ENCODE results near the gene ACOT13.
"Not testable (repeated sequence)": the region's sequence is repeated elsewhere in the genome, so short reads cannot be mapped to it uniquely, and the experiment has no call there.

Gene ACOT13

DNA sequence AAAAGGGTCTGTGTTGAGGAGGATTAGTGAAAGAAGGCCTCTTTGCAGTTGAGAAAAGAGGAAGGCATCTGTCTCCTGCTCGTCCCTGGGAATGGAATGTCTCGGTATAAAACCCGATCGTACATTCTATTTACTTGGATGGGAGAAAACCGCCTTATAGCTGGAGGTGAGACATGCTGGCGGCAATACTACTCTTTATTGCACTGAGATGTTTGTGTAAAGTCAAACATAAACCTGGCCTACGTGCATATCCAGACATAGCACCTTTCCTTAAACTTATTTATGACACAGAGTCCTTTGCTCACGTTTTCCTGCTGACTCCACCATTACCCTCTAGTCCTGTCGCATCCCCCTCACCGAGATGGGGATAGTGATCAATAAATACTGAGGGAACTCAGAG is 4.6 kb upstream of the ACOT13 start:
- DNase-seq (ENCODE audit: low read depth in 2 of 2), result no peak

DNA sequence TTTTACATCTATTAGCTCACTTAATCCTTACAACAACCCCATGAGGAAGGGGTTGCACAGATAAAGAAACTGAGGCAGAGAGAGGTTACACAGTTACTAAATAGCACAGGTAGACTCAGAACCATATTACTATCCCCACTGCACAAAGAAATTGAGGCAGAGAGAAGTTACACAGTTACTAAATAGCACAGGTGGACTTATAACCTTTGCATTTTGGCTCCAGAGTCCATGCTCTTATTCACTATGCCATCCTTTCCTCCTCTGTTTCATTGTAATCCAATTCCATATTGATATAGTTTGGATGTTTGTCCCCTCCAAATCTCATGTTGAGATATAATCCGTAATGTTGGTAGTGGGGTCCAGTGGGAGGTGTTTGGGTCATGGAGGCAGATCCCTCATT is 3.7 kb upstream of the ACOT13 start:
- no peak for DNase-seq (ENCODE audit: low read depth in 2 of 2)

DNA sequence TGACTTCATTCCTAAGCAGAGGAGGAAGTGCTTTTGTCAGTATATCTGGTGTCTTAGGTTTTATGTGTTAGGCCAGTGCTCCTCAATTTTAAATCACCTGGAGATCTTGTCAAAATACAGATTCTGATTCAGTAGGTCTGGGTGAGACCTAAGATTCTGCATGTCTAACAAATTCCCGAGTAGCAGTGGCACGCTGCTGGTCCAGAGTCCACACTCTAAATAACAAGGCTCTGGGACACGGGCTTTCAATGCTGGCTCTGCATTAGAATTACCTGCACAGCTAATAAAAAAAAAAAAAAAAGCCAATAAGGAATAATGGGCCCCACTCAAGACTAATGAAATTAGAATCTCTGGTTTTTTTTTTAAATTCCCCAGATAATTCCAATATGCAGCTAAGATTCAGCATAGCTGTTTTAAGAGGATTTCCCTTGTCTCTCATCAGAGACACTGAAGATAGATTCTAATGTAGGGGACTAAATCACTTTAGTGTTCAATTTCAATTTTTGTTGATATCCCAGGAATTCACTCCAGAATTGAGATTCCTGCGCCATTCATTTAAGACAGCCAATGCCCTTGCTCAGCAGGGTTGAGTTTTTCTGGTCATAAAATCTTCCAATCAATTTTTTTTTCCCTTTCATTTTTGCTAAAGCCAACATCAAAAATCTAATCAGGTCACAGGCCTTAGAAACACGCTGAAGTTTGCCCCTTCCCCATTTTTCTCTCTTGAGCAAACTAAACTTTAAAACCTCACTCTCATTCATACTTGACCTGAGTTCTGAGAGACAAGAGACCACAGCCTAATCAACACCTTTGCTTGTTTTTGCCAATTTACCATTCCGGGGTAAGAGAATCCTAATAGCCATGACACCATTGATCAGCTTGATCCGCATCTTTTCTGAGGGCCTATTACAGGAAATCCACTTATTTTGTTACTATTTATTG is 2.6 kb upstream of the ACOT13 start:
- no peak for DNase-seq (ENCODE audit: low read depth in 2 of 2)

DNA sequence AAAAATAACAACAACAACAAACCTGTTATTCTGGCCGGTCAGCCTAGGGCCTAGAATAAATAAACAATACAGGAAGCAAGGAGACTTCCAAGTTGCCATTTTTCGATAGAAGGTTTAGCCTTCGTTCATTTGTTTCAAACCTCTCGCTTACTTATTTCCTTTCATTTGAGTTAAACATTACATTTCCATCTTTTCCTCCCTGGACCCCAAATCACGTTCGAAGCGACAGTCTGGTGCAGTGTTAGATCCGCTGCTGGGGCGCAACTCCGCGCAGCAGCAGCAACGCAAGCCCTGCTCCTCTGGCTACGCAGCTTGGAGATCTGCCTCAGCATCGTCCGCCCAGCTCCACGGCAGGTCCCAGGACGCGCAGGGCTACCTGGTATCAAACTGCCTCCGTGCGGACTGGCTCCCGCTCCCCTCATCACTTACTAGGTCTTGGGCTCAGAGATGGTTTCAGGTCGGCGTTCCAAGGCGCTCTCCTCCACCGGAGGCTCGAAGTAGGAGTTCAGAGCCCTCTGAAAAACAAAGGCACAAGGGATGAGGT is 708 bp upstream of the ACOT13 start:
- DNase-seq (ENCODE audit: low read depth in 2 of 2), result no peak

DNA sequence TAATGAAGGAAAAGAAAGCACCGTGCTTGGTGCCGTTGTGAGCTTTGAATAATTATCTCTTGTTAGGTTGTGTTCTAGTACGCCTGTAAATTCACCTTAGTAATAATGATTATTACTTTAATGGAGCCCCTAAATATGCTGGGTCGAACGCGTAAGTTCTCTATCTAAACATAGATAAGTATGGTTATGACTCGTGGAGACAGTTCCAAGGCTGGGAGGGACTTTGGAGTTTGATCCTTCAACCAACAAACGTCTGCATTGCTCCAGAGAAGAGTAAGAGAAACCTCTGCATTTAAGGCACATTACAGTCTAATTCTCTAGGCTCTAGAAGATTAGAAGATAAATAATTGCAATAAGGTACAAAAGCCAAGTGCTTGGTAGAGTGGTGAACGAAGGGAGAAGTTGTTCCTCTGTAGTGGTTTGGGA is 514 bp downstream of the ACOT13 start:
- no peak for DNase-seq (ENCODE audit: low read depth in 2 of 2)

DNA sequence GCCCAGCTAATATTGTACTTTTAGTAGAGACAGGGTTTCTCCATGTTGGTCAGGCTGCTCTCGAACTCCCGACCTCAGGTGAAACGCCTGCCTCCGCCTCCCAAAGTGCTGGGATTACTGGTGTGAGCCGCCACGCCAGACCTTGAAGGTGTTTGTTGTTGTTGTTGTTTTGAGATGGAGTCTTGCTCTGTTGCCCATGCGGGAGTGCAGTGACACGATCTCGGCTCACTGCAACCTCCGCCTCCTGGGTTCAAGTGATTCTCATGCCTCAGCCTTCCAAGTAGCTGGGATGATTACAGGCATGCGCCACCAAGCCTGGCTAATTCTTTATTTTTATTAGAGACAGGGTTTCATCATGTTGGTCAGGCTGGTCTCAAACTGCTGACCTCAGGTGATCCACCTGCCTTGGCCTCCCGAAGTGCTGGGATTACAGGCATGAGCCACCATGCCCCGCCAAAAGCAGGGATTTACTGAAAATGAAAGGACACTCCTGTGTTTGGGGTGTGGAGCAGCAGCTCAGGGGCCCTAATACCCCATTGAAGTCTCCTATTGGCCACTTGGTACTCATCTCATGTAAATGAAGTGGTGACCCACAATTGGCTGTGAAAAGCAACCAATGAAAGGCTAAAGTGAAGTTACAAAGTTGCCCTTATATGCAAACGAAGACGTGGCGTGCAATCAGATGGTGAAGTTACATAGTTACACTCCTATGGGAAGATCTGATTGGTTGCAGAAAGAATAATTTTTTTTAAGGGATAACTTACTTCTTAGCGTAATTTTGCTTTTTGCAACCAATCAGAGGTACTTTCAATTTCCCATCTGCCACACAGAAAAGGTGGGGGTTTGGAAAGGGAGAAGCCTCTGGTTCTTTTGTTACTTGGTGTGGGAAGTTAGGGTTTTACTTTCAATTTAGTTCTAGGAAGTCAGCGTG is 1.5 kb downstream of the ACOT13 start:
- not testable (repeated sequence) for DNase-seq (ENCODE audit: low read depth in 2 of 2)

DNA sequence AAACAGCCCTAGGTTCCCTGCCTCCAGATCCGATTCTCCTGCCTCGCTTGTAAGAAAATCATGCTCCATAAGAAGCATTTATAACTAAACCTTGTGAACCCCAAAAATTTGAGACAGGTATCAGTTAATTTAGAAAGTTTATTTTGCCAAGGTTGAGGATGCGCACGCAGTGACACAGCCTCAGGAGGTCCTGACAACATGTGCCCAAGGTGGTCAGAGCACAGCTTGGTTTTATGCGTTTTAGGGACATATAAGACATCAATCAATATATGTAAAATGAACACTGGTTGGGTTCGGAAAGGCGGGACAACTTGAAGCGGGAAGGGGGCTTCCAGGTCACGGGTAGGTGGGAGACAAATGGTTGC is 2.1 kb downstream of the ACOT13 start:
- DNase-seq (ENCODE audit: low read depth in 2 of 2), result no peak

DNA sequence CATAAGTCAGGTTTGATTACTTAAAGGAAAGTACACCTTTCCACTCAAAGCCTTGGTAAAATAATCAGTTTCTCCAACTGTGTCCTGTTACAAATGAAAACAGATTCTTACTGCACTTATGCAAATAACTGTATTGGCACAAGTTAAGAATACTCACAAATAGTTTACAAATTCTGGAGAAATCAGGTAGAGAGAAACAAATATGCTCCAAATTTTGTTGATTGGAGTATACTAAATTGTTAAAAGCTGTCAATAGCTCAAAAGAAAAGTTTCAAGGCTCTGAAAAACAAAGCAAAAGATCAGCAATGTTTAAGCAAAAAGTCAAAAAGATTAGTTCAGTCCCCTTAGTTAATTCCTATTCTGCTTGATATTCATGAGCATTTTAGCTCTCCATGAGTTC is 3.6 kb downstream of the ACOT13 start:
- DNase-seq (ENCODE audit: low read depth in 2 of 2), result not testable (repeated sequence)

DNA sequence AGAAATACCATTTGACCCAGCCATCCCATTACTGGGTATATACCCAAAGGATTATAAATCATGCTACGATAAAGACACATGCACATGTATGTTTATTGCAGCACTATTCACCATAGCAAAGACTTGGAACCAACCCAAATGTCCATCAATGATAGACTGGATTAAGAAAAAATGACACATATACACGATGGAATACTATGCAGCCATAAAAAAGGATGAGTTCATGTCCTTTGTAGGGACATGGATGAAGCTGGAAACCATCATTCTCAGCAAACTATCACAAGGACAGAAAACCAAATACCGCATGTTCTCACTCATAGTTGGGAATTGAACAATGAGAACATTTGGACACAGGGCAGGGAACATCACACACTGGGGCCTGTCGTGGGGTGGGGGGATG is 4.2 kb downstream of the ACOT13 start:
- not testable (repeated sequence) for DNase-seq (ENCODE audit: low read depth in 2 of 2)

DNA sequence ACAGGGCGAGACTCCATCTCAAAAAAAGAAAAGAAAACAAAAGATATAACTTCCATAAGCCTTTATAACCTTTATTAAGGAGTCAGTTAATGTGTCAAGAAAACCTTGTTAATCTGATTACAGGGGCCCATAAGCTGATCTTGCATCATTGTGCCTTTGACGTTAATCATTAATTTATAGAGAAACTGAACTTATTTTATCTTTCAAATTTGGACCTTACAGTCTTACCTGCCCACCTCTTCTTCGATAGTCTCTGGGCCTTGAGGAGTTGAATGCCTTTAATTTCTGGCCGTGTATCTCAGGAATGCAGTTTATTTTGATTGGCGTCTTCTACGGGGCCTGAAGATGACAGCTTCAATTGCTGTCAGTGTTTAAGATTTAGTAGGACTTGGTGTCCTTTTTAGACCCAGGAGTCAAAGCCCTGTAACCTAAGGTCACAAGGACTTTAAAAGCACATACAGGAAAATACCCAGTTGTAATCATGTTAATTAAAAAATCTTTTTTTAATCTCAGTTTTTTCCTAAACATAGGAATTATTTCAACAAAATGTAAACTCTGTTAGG is 5.8 kb downstream of the ACOT13 start:
- no peak for DNase-seq (ENCODE audit: low read depth in 2 of 2)

DNA sequence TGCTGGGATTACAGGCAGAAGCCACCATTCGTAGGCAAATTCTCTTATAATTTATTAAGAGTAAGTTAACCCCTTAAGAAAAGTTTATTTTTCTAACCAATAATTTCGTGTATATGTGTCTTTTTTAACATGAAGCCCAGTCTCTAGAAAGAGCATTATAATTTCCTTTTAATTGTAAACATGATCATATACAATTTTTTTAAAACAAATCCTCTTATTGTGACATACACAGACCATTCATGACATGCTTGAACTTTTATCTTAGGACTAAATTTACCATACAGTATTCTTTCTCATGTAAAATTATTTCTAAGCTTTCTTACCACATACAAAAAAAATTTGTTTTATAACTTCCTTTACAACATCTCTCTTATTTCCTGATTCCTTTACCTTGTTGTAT is 6.7 kb downstream of the ACOT13 start:
- DNase-seq (ENCODE audit: low read depth in 2 of 2), result no peak

DNA sequence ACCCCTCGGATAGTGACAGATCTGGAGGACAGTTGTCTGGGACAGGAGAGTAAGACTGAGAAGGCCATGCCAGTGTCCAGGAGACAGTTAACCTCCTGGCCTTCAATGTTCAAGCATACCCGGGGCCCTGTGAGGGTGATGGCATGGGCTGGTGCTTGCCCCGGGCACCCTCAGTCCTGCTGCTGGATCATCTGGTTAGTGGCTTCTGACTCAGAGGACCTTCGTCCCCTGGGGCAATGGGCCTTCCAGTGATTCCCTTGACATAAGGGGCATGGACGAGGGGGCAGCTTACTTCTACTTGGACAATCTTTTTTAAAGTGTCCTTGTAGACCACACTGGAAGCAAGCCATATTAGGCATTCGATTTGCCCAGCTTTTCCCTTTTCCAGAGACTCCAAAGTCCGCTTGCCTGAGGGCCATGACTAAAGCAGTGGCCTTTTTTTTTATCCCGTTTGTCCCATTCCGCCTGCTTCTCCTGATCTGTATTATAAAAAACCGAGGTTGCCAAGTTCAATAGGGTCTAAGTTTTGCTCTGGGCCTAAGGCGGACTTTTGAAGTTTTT is 12.0 kb downstream of the ACOT13 start:
- DNase-seq (ENCODE audit: low read depth in 2 of 2), result not testable (repeated sequence)

DNA sequence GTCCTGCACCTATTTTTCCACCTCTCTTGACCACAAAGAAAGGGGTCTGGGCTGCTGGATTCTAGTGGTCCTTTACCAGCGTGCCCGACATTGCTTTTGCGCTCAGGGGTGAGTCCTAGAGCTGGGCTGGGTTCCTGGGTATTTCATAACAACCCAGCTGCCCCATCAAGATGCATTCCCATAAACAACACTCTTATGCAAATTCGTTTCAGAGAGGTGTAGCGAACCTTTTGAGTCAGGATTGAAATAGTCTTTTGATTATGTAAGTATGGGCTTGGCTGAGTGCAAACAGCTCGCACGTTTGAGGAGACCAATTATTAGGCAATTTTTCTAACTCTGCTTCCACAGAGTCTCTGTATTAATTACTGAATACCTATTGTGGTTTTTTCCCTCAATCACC is 13.7 kb downstream of the ACOT13 start:
- DNase-seq (ENCODE audit: low read depth in 2 of 2), result no peak

DNA sequence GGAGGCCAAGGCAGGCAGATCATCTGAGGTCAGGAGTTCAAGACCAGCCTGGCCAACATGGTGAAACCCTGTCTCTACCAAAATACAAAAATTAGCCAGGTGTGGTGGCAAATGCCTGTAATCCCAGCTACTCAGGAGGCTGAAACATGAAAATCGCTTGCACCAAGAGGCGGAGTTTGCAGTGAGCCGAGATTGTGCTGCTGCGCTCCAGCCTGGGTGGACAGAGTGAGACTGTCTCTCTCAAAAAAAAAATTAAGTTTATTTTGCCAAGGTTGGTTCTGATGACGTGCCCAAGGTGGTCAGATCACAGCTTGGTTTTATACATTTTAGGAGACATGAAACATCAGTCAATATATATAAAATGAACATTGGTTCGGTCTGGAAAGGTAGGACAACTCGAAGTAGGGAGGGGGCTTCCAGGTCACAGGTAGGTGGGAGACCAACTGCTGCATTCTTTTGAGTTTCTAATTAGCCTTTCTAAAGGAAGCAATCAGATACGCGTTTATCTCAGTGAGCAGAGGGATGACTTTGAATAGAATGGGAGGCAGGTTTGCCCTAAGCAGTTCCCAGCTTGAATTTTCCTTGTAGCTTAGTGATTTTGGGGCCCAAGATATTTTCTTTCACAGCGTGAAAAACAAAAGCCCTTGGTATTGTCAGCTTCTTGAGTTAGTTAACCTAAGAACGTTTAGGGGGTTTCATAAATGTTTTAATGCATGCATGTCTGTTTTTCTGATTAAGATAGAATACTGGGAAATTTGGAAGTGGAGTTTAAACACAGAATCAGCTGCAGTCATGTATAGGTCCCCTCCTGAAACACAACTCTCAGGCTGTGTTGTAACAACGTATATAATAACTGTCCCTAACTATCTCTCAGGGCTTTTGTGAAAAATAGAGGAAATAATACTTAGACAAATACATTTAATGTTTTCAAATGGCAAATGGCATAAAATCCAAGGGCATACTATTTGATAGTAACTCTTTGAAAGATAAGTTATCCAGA is 16.7 kb downstream of the ACOT13 start:
- DNase-seq (ENCODE audit: low read depth in 2 of 2), result no peak

DNA sequence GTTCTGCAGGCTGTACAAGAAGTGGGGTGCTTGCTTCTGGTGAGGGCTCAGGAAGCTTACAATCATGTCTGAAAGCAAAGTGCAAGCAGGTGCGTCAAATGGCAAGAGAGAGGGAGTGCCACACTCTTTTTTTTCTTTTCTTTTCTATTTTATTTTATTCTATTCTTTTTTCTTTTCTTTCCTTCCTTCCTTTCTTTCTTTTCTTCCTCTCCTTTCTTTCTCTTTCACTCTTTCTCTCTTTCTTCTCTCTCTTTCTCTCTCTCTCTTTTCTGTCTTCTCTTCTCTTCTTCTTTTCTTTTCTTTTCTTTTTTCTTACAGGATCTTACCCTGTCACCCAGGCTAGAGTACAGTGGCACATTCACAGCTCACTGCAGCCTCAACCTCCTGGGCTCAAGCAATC is 19.5 kb downstream of the ACOT13 start:
- no peak for DNase-seq (ENCODE audit: low read depth in 2 of 2)

DNA sequence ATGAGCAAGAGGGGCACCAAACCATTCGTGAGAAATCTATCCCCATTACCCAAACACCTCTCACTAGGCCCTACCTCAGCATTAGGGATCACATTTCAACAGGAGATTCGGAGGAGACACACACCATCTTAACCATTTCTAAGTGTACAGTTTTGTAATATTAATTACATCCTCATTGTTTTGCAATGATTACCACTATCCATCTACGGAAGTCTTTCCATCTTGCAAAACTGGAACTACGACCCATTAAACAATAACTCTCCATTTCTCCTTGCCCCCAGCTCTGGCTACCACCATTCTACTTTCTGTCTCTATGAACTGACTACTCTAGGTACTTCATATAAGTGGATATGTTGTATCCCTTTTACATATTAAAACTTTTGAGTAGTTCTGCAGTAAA is 20.1 kb downstream of the ACOT13 start:
- DNase-seq (ENCODE audit: low read depth in 2 of 2), result no peak

DNA sequence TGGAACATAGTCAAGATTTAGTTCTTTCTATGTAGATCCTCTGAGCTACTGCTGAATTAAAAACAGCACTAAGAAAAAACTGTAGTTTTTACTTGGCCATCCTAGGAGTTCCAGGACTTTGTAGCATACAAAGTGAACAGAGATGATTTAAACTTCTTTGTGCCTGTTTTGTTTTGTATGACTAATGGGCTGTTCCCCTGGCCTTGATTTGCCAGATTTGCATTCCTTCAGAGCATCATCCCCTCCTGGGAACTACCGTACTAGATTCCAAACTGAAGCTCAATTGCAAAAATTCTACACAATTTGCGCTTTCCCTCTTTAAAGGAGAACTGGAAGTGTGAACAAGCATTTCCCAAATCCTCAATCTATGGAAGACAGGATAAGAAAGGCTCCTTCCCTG is 23.1 kb downstream of the ACOT13 start:
- DNase-seq (ENCODE audit: low read depth in 2 of 2), result no peak

DNA sequence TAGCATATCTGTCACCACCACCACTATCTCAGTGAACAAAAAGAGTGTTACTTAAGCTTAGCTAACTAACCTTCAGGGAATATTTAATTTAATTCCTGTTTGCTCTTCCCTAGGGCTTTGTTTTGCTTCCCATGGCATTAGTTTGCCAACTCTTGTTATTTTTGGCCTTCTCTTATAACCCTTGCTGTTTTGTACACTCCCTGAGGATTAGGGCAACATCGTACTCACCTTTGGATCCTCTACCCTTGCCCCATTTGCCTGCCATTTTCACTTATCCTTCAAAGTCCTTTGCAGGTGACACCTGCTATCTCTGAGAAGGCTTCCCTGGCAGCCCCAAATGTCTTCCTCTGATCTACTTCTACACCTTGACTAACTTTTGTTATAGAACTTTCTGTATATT is 23.7 kb downstream of the ACOT13 start:
- no peak for DNase-seq (ENCODE audit: low read depth in 2 of 2)

DNA sequence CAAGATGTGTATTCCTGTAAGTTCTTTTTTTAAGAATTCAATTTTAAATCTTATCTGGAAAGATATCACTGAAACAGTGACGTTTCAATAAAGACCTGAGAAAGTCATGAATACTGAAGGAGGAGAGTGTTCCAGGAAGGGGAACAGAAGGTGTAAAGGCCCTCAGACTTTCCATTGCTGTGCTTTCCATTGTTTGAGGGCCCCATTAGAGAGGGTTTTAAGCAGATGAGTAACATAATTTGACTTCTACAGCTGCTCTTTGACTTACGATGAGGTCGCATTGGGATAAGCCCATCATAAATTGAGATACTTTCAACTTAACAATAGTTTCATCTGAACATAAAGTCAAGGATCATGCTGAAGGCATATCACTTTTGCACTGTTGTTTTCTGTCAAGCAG is 24.7 kb downstream of the ACOT13 start:
- DNase-seq (ENCODE audit: low read depth in 2 of 2), result no peak

DNA sequence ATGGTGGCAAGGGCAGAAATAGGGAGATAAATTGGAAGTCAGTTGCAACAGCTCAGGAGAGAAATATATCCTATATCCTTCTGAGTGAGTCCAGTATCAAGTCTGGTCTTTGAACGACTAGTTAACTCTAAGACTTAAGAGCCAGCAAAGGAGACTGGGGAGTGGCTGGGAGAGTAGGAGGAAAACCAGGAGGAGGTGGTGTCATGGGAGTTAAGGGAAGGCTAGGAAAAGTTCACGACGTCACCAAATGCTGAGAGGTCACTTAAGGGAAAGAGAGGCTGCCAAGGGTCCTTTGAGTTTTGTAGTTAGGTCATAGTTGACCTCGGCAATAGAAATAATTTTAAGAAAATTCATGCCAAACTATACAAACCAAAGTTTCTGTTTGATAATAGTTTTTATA is 25.1 kb downstream of the ACOT13 start:
- DNase-seq (ENCODE audit: low read depth in 2 of 2), result no peak

DNA sequence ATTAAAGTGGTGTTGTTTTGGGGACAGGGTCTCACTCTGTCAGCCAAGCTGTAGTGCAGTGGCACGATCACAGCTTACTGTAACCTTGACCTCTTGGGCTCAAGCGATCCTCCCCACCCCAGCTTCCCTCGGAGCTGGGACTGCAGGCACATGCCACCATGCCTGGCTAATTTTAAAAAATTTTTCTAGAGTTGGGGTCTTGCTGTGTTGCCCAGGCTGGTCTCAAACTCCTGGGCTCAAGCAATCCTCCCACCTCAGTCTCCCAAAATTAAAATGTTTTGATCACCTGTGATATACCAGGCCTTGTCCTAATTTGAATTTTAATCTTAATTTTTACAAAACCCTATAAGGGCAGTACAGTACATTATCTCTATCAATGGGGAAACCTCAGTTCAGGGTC is 25.5 kb downstream of the ACOT13 start:
- DNase-seq (ENCODE audit: low read depth in 2 of 2), result no peak
